HCEC 1CT (cell line): ENCODE measurements around the gene CCR9.

Source experiments
- DNase-seq: peaks from one replicate; pipeline ENCODE4 v3.0.0-alpha.2; 2017

Gene CCR9

DNA sequence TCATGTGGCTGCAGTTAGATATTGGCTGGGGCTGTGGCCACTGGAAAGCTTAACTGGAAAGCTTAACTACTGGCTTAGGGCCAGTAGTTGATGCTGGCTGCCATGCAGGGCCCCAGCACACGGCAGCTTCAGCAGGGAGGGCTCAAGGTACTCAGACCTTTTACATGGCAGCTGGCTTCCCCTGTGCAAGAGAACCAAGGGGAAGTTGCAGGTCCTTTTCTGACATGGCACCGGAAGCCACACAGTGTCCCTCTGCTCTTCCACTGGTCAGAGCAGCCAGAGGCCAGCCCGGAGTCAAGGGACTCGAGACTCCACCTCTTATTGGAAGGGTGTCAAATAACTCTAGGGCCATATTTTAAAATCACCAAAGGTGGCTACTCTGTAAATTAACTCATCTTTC, 24.5 kb downstream of the CCR9 start:
- no peak for DNase-seq

GRCh38 chr3:45911511-45912226, 25.3 kb downstream of the CCR9 start:
- DNase-seq = no peak

DNA sequence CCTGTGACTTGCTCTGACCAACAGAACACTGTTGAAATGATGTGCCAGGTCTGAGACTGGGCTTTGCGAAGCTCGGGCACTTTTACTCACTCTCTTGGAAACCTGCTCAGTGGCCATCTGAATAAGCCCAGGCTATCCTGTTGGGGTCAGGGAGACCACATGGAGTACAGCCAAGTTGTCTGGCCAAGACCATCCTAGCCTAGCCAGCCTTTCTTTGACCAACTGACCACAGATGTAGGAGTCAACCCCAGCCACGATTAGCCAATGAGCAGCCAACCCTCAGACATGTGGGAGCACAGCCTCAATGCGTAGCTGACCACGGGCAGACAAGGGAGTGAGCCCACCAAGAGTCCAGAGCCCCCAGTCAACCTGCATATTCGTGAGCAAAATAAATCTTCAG, 26.1 kb downstream of the CCR9 start:
- no peak for DNase-seq

- DNase-seq = no peak
Measured at GRCh38 chr3:45914362-45915058, 28.2 kb downstream of the CCR9 start.

- DNase-seq = no peak
Measured at GRCh38 chr3:45915059-45915439, 28.7 kb downstream of the CCR9 start.

DNA sequence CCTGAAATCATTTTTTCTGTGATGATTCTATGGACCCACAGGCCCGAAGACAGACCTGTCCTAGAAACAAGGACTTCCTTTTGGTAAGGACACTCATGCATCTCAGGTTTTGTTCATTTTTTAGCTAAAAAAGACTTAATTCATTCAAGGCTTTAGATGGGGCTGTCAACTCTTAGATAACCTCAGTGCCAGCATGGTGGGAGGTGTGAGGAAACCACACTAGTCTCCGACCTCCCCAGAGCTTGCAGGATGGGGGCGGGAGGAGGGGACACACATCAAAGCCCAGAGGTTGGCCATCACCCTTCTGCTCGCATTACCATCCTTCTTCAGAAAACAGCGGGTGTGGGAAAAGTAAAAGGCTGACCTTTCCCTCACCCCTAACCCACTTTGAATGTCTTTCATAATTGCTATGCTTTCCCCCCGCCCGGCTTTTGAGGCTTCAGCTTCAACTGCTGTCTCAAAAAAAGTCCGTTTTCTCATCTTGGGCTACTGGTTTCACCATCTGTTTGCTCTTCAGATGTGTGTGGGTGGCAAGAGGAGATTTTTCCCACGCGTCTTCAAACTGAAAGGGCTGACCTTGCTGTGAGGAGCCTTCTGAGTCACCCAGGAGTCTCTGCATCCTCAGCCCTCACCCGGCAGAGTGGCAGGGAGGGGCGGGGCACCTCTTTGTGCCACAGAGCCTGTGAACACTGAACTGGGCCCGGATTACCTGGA, 29.3 kb downstream of the CCR9 start:
- DNase-seq = peak; percentile 84

- no peak for DNase-seq
Measured at GRCh38 chr3:45917146-45917898, 31.0 kb downstream of the CCR9 start.

DNA sequence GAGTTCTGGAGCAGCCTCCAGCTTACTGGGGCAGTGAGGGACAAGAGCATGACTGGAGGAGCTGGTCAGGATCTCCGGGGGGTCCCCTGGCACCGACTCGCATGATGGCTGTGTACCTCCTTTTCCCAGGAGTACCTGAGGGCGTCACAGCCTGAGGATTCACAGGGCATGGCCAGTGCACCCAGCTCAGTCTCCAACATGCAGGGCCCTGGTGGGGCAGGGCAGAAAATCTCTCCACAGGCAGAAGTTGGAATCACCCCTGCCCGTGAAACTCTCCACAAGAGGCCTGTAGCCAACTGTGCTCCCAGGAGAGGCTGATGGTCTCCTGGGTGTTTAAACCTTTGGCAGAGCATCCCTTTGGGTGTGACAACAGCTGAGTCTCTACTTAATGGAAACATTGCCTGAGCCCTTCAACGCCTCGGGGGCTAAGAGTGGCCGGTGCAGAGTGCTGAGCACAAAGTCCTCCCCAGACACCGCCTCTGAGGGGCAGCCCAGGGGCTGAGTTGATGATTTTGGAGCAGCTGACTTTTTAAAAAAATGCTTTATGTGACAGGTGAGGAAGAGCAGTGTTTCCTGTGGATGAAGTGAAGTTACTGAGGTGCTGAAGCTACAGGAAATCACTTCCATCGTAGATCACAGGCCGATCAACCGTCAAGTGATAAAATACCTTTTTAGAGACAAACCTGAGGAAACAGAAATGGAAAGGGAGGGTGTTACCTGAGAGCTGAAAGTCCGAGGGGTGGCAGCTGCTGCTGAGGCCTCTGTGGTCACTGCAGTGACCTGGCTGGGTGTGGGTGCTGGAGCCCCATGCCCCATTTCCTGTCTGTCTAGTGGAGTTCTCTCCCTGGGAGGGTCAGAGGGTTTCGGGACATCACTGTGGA, 35.1 kb downstream of the CCR9 start:
- no peak for DNase-seq

GRCh38 chr3:45922039-45922326, 35.6 kb downstream of the CCR9 start:
- DNase-seq = no peak

DNA sequence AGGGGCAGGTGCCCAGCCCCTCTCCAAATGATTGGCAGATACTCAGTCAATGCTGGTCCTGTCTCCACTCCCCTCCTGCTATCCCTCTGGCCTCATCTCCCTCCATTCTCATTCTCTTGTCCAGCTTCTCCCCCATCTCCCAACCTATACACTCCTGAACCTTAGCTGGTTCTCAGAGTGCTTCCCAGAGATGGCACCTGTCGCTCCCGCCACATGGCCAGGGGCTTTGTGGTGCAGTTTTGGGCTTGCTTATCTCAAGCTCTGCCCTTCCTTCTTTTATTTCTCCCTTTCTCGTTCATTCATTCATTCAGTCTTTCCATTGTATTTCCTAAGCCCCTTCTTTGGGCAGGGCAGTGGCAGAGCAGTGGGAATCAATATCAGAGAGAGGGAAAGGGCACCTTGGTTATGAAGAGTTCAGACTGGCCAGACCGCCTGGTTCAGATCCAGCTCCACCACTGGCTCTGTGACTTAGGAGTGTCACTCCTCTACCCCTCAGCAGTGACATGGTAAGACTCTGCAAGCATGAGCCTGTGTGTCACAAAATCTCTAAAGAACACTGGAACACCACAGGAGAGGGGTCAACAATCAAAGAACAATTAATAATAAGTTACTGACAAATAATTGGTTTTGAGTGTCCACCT, 36.7 kb downstream of the CCR9 start:
- no peak for DNase-seq

DNA sequence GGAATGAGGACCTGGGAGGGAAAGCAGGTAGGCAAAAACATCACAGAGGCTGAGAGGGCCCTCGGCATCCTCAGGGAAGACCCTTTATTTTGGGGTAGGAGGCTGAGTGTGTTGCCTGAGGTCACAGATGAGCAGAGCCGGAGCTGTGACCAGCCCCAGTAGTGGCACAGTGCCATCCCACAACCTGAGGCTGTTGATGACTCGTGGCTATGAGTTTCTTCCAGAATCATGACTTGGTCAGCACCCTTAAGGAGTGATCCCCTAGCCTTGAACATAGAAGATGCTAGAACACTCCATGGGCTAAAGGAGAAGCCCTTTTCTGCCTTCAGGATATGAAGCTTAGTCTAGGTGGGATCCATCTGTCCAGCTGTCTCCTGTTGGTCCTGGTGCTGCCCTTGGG, 37.4 kb downstream of the CCR9 start:
- DNase-seq = peak; percentile 22

GRCh38 chr3:45927881-45928280, 41.5 kb downstream of the CCR9 start:
- DNase-seq = peak; percentile 51

GRCh38 chr3:45929042-45929679, 42.8 kb downstream of the CCR9 start:
- peak; percentile 40 for DNase-seq

DNA sequence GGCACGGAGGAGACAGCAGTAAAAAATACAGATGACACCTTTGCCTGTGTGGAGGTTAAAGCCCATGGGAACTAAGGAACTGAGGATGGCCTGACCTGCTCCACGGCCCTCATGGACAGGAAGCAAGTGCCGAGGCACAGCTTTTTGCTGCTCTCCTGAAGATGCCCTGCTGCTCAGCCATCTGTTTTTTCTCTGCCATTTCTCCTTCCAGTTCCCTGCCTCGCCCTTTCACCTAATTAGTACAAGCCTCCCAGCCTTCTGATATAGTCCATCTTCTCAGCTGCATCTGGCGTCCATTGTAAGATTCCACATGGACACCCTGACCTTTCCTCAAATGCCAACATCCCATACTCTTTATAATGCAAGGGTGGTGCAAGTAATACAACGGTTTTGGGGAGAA, 45.2 kb downstream of the CCR9 start:
- no peak for DNase-seq

DNA sequence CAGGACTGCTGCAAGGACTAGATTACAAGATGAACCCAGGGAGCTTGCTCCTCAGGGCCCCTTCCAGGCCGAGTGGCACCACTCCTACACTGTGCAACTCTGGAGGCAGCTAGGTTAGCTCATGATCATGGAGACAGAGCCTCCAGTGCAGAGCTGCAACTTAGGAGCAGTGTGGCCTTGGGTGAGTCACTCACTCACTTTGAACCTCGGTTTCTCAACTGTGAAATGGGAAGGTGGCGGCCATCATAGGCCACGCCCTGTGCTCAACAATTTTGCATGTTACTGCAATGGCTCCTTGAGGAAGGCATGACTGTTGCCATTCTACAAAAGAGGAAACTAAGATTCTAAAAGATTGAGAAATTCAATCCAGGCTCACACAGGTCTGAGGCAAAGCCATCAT, 45.8 kb downstream of the CCR9 start:
- no peak for DNase-seq

GRCh38 chr3:45933591-45933990, 47.2 kb downstream of the CCR9 start:
- DNase-seq = no peak

DNA sequence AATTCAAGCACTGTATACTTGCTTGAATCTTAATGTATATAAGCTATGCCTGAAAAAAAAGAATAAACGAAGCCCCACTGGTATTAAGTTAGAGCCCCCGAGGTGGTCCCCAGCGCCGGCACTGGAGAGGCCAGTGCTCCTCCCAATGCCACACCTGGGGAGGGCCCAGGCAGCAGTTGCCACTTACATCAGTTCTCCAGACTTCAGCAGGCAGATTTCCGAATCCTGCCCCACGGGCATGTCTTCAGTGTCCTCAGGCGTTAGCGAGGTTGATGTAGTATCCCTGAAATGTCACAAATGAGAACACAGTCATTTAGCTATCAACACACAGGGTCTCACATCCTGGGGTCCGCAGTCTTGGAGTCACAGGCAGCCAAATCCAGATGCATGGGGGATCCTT, 49.9 kb downstream of the CCR9 start:
- no peak for DNase-seq

GRCh38 chr3:45937206-45938042, 51.1 kb downstream of the CCR9 start:
- no peak for DNase-seq

GRCh38 chr3:45938043-45938435, 51.7 kb downstream of the CCR9 start:
- DNase-seq = no peak

DNA sequence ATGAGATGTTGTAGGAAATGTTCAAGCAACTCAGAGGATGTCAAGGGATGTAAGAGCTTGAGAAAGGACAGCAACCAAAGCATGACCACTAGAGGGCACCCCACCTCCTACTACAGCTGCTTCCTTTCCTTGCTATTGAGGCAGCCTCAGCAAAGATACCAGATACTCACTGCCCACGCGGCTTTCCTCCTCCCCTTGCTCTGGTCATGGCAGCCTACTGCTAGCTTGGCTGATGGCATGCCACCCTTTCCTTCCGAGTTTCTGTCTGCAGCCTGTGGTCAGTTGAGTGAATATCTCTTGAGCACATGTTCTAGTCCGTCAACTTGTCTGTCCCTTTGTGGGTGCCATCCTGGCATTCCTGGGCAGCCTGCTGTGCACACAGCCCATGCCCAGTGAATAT, 52.5 kb downstream of the CCR9 start:
- peak; percentile 80 for DNase-seq

GRCh38 chr3:45939341-45939771, 53.0 kb downstream of the CCR9 start:
- no peak for DNase-seq
